Measurements from ENCODE around the gene TBX18.

TBX18 gene

GRCh38 chr6:84764332-84765049, at the start of gene TBX18:
TBX18 (minus strand) TSS chr6:84764598; CDS start chr6:84764181, 417 bp downstream.
- DNase-seq, result no peak

- DNase-seq, result no peak
Measured at GRCh38 chr6:84811351-84811750, 47.0 kb upstream of the TBX18 start.

GRCh38 chr6:84809455-84809854, 45.1 kb upstream of the TBX18 start:
- no peak for DNase-seq

- DNase-seq, result no peak
Measured at GRCh38 chr6:84808491-84809061, 44.2 kb upstream of the TBX18 start.

- no peak for DNase-seq
Measured at GRCh38 chr6:84805145-84805544, 40.7 kb upstream of the TBX18 start.

GRCh38 chr6:84804720-84805119, 40.3 kb upstream of the TBX18 start:
- no peak for DNase-seq

- no peak for DNase-seq
Measured at GRCh38 chr6:84801250-84801649, 36.9 kb upstream of the TBX18 start.

- no peak for DNase-seq
Measured at GRCh38 chr6:84798257-84798656, 33.9 kb upstream of the TBX18 start.

DNA sequence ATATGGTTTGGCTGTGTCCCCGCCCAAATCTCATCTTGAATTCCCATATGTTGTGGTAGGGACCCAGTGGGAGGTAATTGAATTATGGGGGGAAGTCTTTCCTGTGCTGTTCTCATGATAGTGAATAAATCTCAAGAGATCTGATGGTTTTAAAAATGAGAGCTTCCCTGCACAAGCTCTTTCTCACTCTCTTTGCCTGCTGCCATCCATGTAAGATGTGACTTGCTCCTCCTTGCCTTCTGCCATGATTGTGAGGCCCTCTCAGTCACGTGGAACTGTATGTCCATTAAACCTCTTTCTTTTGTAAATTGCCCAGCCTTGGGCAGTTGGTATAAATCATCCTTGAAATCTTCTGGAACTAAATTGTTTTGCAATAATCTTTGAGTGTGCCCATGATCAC, 31.9 kb upstream of the TBX18 start:
- DNase-seq, result no peak

DNA sequence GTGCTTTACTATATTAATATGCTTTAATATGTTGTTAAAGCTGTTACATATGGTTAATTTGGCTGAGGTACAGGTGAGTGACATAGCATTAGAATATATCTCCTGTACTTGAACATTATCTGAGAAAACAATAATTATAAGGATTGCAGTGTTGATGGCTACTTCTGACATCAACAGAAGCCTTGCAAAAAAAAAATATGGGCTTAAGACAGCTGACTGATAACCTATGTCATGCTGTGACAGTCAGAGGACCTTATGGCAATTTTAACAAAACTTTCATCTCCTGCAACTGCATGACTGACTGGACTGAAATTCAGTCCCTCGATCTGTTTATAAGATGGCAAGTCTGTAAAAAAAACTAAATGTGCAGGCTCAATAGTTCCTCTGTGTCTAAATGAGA, 27.5 kb upstream of the TBX18 start:
- no peak for DNase-seq

DNA sequence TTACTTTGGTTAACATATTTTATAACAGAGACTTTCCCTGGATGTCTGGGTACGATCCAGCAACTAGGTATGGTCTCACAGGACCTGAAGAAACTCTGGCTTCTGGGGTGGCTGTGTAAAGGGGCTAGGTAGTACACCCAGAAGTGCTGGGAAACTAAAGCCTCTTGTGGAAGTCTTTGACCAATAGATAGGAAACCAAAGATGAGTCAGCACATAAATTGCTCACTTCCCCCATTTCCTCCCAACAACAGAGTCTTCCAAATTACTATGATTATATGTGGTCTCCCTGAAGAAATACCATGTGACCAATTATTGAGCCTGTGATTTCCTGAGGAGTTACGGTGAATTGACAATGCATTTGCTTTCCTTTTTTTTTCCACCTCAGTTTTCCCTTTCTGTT, 26.8 kb upstream of the TBX18 start:
- DNase-seq, result no peak

GRCh38 chr6:84789170-84789569, 24.8 kb upstream of the TBX18 start:
- DNase-seq, result no peak

- no peak for DNase-seq
Measured at GRCh38 chr6:84788689-84789088, 24.3 kb upstream of the TBX18 start.

DNA sequence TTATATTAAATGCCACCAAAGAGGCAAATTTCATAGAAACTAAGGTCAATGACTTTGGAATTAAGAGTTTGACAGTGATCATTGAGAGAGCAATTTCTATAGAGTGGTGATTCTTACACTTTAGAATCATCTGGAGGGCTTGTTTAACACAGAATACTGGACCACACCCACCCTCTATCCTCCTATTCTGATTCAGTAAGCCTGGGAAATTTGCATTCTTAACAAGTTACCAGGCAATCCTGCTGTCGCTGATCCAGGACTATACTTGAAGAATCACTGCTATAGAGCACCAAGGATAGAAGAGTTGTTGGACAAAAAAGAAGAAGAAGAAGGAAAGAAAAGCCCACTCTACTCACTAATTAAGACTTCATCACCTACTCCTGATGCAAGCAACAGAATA, 21.3 kb upstream of the TBX18 start:
- no peak for DNase-seq

DNA sequence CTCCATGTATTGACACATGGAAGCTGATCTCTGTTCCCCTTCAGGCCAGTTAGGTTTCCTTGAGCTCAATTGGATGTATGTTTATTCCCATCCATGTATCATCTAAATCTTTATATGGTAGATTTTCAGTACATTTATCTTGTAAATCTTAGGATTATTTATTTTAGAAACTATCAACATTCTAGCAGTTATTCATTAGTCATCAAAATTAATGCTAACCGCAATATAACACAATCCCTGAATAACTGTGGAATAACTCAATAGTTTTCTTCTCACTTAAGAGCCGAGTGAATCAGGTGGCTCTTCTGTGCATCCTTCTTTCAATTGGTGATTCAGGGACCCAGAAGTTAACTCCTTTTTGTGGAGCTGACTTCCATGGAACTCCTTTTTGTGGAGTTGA, 15.5 kb upstream of the TBX18 start:
- no peak for DNase-seq

DNA sequence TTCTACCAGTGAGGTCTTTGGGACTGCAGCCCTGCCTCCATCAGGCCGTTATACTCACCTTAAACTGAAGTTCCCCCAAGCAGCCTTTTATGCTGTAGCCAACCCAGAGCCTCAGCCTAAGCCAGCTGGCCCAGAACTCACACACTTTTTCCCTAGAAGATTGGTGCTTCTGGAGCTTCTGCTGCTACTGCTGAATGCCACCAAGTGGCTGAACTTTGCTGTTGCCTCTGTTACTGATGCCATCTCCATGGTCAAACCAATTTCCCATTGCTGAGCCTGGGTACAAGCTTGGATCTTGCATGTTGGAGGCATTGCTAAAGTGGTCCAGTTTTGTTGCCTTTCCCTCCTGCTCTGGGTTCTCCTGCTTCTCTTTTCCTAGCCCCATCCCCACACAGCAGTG, 15.0 kb upstream of the TBX18 start:
- DNase-seq, result no peak

- DNase-seq, result no peak
Measured at GRCh38 chr6:84777888-84778287, 13.5 kb upstream of the TBX18 start.

DNA sequence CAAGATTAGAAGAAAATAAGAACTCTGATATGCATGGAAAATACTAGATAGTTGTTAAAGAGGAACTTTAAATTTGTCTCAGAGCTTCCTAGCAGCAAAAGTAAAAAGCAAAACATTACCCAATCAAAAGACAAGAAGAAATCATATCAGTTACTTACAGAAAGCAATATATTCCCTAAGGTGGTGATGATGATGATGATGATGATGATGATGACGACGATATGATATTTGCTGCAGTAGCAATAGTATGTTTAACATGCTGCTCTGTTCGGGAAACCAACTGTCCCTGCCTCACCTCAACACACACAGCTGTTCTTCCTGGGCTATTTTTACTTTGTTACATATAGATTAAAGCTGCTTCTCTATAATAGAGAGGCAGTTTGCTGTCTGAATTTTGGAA, 12.0 kb upstream of the TBX18 start:
- DNase-seq, result no peak

DNA sequence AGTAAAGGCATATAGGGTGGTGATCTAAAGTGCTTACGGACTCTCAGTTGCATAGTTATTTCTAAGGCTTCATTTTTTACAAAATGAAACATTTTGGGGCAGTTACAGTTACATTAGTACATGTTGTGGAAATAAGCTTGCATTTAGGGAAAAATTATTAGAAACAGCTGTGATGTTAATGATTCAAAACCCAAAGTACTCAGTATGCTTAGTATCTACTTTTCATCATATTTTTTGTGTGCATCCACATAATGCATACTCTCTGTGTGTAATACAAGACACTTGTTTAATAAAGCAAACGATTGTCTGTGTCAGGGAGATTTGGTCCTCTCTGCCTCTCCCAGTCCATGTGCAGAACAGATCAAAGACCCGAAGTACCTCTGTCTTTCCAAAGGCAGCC, 11.4 kb upstream of the TBX18 start:
- no peak for DNase-seq

- no peak for DNase-seq
Measured at GRCh38 chr6:84774985-84775284, 10.5 kb upstream of the TBX18 start.

GRCh38 chr6:84774157-84774984, 10.0 kb upstream of the TBX18 start:
- DNase-seq, result peak in 1 of 2 experiments; percentile 8

DNA sequence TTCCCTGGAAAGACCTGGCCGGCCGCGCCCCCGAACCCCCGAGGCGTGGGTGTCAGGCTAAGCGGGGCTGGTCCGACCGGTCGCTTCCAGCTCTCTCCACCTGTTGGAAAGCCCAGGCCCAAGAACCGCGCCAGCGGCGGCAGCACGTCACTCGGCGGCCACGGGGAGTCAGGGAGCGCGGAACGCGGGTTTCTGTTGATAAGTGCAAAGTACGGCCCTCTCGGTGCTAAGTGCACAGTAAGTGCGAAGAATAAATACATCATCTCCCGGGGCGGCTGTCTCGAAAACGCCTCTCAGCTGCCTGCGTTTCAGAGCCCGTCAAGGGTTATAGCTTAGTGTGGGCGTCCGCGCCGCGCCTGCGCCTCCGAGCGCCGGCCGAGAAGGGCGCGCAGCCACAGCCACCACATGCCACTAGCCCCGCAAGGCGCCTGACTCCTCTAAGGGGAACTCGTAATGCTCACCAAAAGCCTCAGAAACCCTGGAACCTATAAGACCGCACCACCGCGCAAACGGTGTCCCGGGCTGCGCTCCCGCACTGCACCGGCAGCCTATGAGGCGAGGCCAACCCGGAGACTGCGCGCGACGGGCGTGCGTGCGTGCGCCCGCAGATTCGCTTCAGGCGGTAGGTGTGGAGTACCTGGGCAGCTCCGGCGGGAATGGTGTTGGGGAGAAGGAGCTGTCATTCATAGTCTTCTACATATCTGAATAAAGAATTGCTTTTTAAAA, 9.2 kb upstream of the TBX18 start:
- DNase-seq, result peak in 1 of 2 experiments; percentile 6

- no peak for DNase-seq
Measured at GRCh38 chr6:84773133-84773430, 8.7 kb upstream of the TBX18 start.
